HEK293 (cell line): ENCODE data around the gene CDH1.
"Not testable (repeated sequence)": the region's sequence is repeated elsewhere in the genome, so short reads cannot be mapped to it uniquely, and the experiment has no call there.

ENCODE experiments used
- CTCF ChIA-PET: fragments of 350-600 bp; formaldehyde crosslinking; extraction: SDS; loops from one replicate; lab custom pipeline; 2021; ENCODE audit warnings: antibody characterized with exemption; lab: Yijun Ruan, JAX
- POLR2A ChIA-PET: fragments of 300-600 bp; formaldehyde crosslinking; extraction: SDS; loops from one replicate; lab custom pipeline; 2020; ENCODE audit warnings: antibody characterized with exemption, inconsistent platforms; lab: Yijun Ruan, JAX
- H3K27ac ChIP-seq: fragments of 200-500 bp; sonication (Bioruptor generic); 2 replicates; pipeline ENCODE4 v1.5.1; 2014; ENCODE audit warnings: low read depth, low read length, control low read depth, inconsistent platforms; ENCODE audit errors: extremely low read depth
- H3K36me3 ChIP-seq, 2 experiments: fragments of 200-500 bp in 1 of 2; sonication (Bioruptor generic) in 1 of 2; 1 replicate in 1 of 2; 2 replicates in 1 of 2; pipeline ENCODE4 v1.5.1; 2014 to 2017; ENCODE audit warnings: inconsistent platforms in 2 of 2, low read length in 2 of 2; ENCODE audit not compliant: control insufficient read depth in 2 of 2, insufficient read depth in 1 of 2
- H3K4me1 ChIP-seq: fragments of 200-500 bp; sonication (Bioruptor generic); 2 replicates; pipeline ENCODE4 v1.5.1; 2014; ENCODE audit warnings: mild to moderate bottlenecking, low read length, inconsistent platforms; ENCODE audit not compliant: control insufficient read depth, insufficient read depth
- H3K4me3 ChIP-seq: 2 replicates; pipeline ENCODE4 v1.5.1; 2011; ENCODE audit warnings: low read depth, mild to moderate bottlenecking, control low read depth, low read length, moderate library complexity
- H3K9me3 ChIP-seq: fragments of 200-500 bp; sonication (Bioruptor generic); 2 replicates; pipeline ENCODE4 v1.5.1; 2014; ENCODE audit warnings: low read depth, low read length, inconsistent platforms; ENCODE audit not compliant: control insufficient read depth, insufficient read depth
- GLI4 ChIP-seq: fragments of 450-650 bp; formaldehyde crosslinking; IDR thresholded peaks from 2 replicates; pipeline ENCODE4 v1.5.1; 2016; ENCODE audit warnings: missing biosample characterization, missing genetic modification characterization
- SCRT1 ChIP-seq: fragments of 450-650 bp; formaldehyde crosslinking; IDR thresholded peaks from 2 replicates; pipeline ENCODE4 v1.5.1; 2016; ENCODE audit warnings: missing biosample characterization, missing genetic modification characterization, borderline replicate concordance
- TCF7L2 ChIP-seq: IDR thresholded peaks from 2 replicates; pipeline ENCODE4 v1.6.1; 2011; ENCODE audit warnings: low read depth, mild to moderate bottlenecking, inconsistent platforms, low read length, moderate library complexity, borderline replicate concordance
- TRIM28 ChIP-seq: IDR thresholded peaks from 2 replicates; pipeline ENCODE4 v1.6.1; 2011; ENCODE audit warnings: low read length, control low read depth, borderline replicate concordance
- ZBTB8A ChIP-seq: fragments of 450-650 bp; formaldehyde crosslinking; IDR thresholded peaks from 2 replicates; pipeline ENCODE4 v1.5.1; 2016; ENCODE audit warnings: missing biosample characterization, missing genetic modification characterization
- ZNF16 ChIP-seq: fragments of 450-650 bp; formaldehyde crosslinking; IDR thresholded peaks from 2 replicates; pipeline ENCODE4 v1.5.1; 2016; ENCODE audit warnings: low read depth, missing biosample characterization, missing genetic modification characterization
- ZNF175 ChIP-seq: fragments of 450-650 bp; formaldehyde crosslinking; IDR thresholded peaks from 2 replicates; pipeline ENCODE4 v1.5.1; 2016; ENCODE audit warnings: missing biosample characterization, missing genetic modification characterization
- ZNF184 ChIP-seq: fragments of 450-650 bp; IDR thresholded peaks from 2 replicates; pipeline ENCODE4 v1.5.1; 2018; ENCODE audit warnings: missing biosample characterization, mild to moderate bottlenecking, missing genetic modification characterization
- ZNF221 ChIP-seq: fragments of 450-650 bp; formaldehyde crosslinking; IDR thresholded peaks from 2 replicates; pipeline ENCODE4 v1.5.1; 2017; ENCODE audit warnings: missing biosample characterization, missing genetic modification characterization, borderline replicate concordance
- ZNF223 ChIP-seq: fragments of 450-650 bp; formaldehyde crosslinking; IDR thresholded peaks from 2 replicates; pipeline ENCODE4 v1.5.1; 2016; ENCODE audit warnings: missing biosample characterization, missing genetic modification characterization
- ZNF521 ChIP-seq: fragments of 450-650 bp; formaldehyde crosslinking; IDR thresholded peaks from 2 replicates; pipeline ENCODE4 v1.5.1; 2017; ENCODE audit warnings: missing biosample characterization, mild to moderate bottlenecking, missing genetic modification characterization
- ZNF624 ChIP-seq: fragments of 450-650 bp; formaldehyde crosslinking; IDR thresholded peaks from 2 replicates; pipeline ENCODE4 v1.5.1; 2017; ENCODE audit warnings: missing biosample characterization, missing genetic modification characterization
- ZNF747 ChIP-seq: fragments of 450-650 bp; formaldehyde crosslinking; IDR thresholded peaks from 2 replicates; pipeline ENCODE4 v1.5.1; 2016; ENCODE audit warnings: missing biosample characterization, missing genetic modification characterization
- ZNF768 ChIP-seq: fragments of 450-650 bp; formaldehyde crosslinking; IDR thresholded peaks from 2 replicates; pipeline ENCODE4 v1.5.1; 2018; ENCODE audit warnings: missing biosample characterization, mild to moderate bottlenecking, missing genetic modification characterization
- ZNF792 ChIP-seq: fragments of 450-650 bp; formaldehyde crosslinking; IDR thresholded peaks from 2 replicates; pipeline ENCODE4 v1.5.1; 2016; ENCODE audit warnings: missing biosample characterization, missing genetic modification characterization
- ZSCAN23 ChIP-seq: fragments of 450-650 bp; formaldehyde crosslinking; IDR thresholded peaks from 2 replicates; pipeline ENCODE4 v1.5.1; 2016; ENCODE audit warnings: missing biosample characterization, missing genetic modification characterization
- TF ChIP-seq, protein P1 (sequence below): fragments of 450-650 bp; formaldehyde crosslinking; IDR thresholded peaks from 2 replicates; pipeline ENCODE4 v1.5.1; 2016; ENCODE audit warnings: missing biosample characterization, missing genetic modification characterization
- TF ChIP-seq, protein P2 (sequence below): fragments of 450-650 bp; formaldehyde crosslinking; IDR thresholded peaks from 2 replicates; pipeline ENCODE4 v1.5.1; 2017; ENCODE audit warnings: missing biosample characterization, mild to moderate bottlenecking, missing genetic modification characterization, moderate library complexity
- TF ChIP-seq, protein P3 (sequence below): fragments of 450-650 bp; formaldehyde crosslinking; IDR thresholded peaks from 2 replicates; pipeline ENCODE4 v1.5.0; 2017; ENCODE audit warnings: missing biosample characterization, missing genetic modification characterization, borderline replicate concordance
- TF ChIP-seq, protein P4 (sequence below): fragments of 450-650 bp; formaldehyde crosslinking; IDR thresholded peaks from 2 replicates; pipeline ENCODE4 v1.5.1; 2016; ENCODE audit warnings: missing biosample characterization, missing genetic modification characterization

Gene CDH1

DNA sequence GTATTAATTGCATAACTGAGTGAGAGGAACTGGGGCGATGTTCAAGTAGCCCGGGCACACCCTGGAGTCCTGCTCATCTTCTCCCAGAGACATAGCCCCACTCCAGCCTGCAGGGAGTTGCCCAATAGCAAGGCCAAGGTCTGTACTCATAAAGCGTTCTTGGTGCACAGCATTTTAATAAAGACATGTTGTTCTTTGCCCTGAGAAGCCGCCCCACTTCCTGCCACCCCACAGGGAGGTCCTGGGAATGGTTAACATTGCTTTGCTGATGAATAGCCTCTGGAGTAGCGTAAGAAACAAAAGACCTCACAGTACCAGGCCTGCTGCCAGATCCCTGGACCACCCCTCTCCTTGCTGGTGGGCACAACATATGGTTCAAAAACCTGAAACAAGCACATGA, 21.6 kb upstream of the CDH1 start (continued):
- TF ChIP-seq ZNF16 (tag by site-specific recombination) (no peak), ZNF747 (tag by site-specific recombination) (no peak), TCF7L2 (no peak), ZNF175 (tag by site-specific recombination) (no peak), ZNF184 (tag by site-specific recombination) (no peak), ZNF521 (tag by site-specific recombination) (no peak)
- TF ChIP-seq, protein P1, sequence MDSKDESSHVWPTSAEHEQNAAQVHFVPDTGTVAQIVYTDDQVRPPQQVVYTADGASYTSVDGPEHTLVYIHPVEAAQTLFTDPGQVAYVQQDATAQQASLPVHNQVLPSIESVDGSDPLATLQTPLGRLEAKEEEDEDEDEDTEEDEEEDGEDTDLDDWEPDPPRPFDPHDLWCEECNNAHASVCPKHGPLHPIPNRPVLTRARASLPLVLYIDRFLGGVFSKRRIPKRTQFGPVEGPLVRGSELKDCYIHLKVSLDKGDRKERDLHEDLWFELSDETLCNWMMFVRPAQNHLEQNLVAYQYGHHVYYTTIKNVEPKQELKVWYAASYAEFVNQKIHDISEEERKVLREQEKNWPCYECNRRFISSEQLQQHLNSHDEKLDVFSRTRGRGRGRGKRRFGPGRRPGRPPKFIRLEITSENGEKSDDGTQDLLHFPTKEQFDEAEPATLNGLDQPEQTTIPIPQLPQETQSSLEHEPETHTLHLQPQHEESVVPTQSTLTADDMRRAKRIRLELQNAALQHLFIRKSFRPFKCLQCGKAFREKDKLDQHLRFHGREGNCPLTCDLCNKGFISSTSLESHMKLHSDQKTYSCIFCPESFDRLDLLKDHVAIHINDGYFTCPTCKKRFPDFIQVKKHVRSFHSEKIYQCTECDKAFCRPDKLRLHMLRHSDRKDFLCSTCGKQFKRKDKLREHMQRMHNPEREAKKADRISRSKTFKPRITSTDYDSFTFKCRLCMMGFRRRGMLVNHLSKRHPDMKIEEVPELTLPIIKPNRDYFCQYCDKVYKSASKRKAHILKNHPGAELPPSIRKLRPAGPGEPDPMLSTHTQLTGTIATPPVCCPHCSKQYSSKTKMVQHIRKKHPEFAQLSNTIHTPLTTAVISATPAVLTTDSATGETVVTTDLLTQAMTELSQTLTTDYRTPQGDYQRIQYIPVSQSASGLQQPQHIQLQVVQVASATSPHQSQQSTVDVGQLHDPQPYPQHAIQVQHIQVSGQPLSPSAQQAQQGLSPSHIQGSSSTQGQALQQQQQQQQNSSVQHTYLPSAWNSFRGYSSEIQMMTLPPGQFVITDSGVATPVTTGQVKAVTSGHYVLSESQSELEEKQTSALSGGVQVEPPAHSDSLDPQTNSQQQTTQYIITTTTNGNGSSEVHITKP (tag by site-specific recombination): no peak

DNA sequence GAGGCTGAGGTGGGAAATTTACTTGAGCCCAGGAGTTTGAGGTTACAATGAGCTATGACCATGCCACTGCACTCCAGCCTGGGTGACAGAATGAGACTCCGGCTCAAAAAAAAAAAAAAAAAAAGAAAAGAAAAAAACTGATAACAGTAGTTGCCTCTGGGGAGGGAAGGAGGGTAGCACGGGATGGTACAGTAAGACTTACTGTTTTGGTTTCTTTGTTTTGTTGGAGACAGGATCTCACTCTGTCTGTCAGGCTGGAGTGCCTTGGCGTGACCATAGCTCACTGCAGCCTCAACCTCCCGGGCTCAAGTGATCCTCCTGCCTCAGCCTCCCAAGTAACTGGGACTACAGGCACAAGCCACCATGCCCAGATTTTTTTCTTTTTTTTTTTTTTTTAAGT, 20.6 kb upstream of the CDH1 start:
- H3K36me3 ChIP-seq, H3K4me3 ChIP-seq, POLR2A ChIA-PET, H3K27ac ChIP-seq, H3K9me3 ChIP-seq, H3K4me1 ChIP-seq: not testable (repeated sequence)
- CTCF ChIA-PET: interaction anchor here (1.0 kb wide), 1 partner anchor 397 kb away, joined by 3 read pairs; no protein-coding TSS in a partner anchor

DNA sequence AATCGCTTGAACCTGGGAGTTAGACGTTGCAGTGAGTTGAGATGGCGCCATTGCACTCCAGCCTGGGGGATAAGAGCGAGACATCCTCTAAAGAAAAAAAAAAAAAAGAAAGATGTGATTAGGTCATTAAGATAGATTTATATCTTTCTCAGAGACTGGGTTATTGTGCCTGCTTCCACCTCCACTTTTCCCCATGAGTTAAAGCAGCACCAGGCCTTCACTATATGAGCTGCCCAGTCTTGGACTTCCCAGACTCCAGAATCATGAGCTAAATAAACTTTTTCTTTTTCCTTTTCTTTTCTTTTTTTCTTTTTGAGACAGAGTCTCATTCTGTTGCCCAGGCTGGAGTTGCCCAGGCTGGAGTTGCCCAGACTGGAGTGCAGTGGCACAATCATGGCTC, 19.4 kb upstream of the CDH1 start:
- no peaks in the 10 kb centered on the region for H3K9me3 ChIP-seq
- POLR2A ChIA-PET: no interaction called here
- TF ChIP-seq, protein P2, sequence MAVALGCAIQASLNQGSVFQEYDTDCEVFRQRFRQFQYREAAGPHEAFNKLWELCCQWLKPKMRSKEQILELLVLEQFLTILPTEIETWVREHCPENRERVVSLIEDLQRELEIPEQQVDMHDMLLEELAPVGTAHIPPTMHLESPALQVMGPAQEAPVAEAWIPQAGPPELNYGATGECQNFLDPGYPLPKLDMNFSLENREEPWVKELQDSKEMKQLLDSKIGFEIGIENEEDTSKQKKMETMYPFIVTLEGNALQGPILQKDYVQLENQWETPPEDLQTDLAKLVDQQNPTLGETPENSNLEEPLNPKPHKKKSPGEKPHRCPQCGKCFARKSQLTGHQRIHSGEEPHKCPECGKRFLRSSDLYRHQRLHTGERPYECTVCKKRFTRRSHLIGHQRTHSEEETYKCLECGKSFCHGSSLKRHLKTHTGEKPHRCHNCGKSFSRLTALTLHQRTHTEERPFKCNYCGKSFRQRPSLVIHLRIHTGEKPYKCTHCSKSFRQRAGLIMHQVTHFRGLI (tag by site-specific recombination): no peak
- TF ChIP-seq ZNF223 (tag by site-specific recombination) (no peak), ZNF221 (no peak), ZSCAN23 (tag by site-specific recombination) (no peak), ZBTB8A (no peak), TRIM28 (no peak), ZNF768 (tag by site-specific recombination) (no peak), SCRT1 (tag by site-specific recombination) (no peak), ZNF624 (tag by site-specific recombination) (no peak), ZNF792 (tag by site-specific recombination) (no peak), GLI4 (tag by site-specific recombination) (no peak)
- TF ChIP-seq, protein P3, sequence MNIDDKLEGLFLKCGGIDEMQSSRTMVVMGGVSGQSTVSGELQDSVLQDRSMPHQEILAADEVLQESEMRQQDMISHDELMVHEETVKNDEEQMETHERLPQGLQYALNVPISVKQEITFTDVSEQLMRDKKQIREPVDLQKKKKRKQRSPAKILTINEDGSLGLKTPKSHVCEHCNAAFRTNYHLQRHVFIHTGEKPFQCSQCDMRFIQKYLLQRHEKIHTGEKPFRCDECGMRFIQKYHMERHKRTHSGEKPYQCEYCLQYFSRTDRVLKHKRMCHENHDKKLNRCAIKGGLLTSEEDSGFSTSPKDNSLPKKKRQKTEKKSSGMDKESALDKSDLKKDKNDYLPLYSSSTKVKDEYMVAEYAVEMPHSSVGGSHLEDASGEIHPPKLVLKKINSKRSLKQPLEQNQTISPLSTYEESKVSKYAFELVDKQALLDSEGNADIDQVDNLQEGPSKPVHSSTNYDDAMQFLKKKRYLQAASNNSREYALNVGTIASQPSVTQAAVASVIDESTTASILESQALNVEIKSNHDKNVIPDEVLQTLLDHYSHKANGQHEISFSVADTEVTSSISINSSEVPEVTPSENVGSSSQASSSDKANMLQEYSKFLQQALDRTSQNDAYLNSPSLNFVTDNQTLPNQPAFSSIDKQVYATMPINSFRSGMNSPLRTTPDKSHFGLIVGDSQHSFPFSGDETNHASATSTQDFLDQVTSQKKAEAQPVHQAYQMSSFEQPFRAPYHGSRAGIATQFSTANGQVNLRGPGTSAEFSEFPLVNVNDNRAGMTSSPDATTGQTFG: no peak
- TF ChIP-seq, protein P4, sequence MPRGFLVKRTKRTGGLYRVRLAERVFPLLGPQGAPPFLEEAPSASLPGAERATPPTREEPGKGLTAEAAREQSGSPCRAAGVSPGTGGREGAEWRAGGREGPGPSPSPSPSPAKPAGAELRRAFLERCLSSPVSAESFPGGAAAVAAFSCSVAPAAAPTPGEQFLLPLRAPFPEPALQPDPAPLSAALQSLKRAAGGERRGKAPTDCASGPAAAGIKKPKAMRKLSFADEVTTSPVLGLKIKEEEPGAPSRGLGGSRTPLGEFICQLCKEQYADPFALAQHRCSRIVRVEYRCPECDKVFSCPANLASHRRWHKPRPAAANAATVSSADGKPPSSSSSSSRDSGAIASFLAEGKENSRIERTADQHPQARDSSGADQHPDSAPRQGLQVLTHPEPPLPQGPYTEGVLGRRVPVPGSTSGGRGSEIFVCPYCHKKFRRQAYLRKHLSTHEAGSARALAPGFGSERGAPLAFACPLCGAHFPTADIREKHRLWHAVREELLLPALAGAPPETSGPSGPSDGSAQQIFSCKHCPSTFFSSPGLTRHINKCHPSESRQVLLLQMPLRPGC: no peak
- TF ChIP-seq, all 188 proteins: peak for 0
- H3K27ac ChIP-seq: no peak overlapping the region
- H3K36me3 ChIP-seq: no peaks in the 10 kb centered on the region
- no peak overlapping the region for H3K4me3 ChIP-seq
- CTCF ChIA-PET: interaction anchor here (0.6 to 1.8 kb wide), 4 partner anchors 19 to 207 kb away, joined by 3 to 4 read pairs (median 4); no protein-coding TSS in a partner anchor
- peaks cover 5% of the 10 kb centered on the region; the same call in 1 of the 2 replicates for H3K4me1 ChIP-seq
